ENCODE results near the gene ITIH1. TPM values are rescaled to one million over a fixed set of nuclear protein-coding genes. Genes with fewer than 3 reads are reported as not detected.

Gene ITIH1
- total RNA-seq, 3 donors from 2014 or later = 0.32 to 0.33 TPM; not detected in 1

GRCh38 chr3:52771702-52772101 lies 5.7 kb upstream of the ITIH1 start:
- no peak for DNase-seq (ENCODE audit: low spot score in 2 of 2)
- TF ChIP-seq POLR2AphosphoS5 (IDR thresholded peaks at IDR 0.05) = no peak
- TF ChIP-seq CTCF (IDR thresholded peaks at IDR 0.05) = no peak
- TF ChIP-seq POLR2A (IDR thresholded peaks at IDR 0.05) = no peak
- intact Hi-C loops (cut with DNase I; ENCODE audit: low total_unique reads) = no loop called here
- H3K9me3 ChIP-seq = no peaks in the 10 kb centered on the region
- no peaks in the 10 kb centered on the region for H3K36me3 ChIP-seq
- H3K4me3 ChIP-seq = peak overlapping the region in 1 of 3 donors; percentile 98
- H3K27me3 ChIP-seq = no peaks in the 10 kb centered on the region
- no peak overlapping the region for H3K27ac ChIP-seq
- H3K4me1 ChIP-seq = peaks cover 0 to 9% of the 10 kb centered on the region in 2 donors

- Histone ChIP-seq H3K27ac (no peak overlapping the region), H3K9me3 (no peaks in the 10 kb centered on the region), H3K27me3 (no peaks in the 10 kb centered on the region), H3K4me1 (peaks cover 0 to 9% of the 10 kb centered on the region in 2 donors), H3K4me3 (no peak overlapping the region), H3K36me3 (no peaks in the 10 kb centered on the region)
- TF ChIP-seq POLR2A (IDR thresholded peaks at IDR 0.05) (no peak), CTCF (IDR thresholded peaks at IDR 0.05) (no peak), POLR2AphosphoS5 (IDR thresholded peaks at IDR 0.05) (no peak)
- DNase-seq (ENCODE audit: low spot score in 2 of 2) = peak in 1 of 2 donors; percentile 17
- intact Hi-C loops (cut with DNase I; ENCODE audit: low total_unique reads) = no loop called here
Measured at GRCh38 chr3:52773361-52774065, 3.9 kb upstream of the ITIH1 start.

GRCh38 chr3:52774066-52774713 lies 3.2 kb upstream of the ITIH1 start:
- peak in 1 of 2 donors; percentile 10 for DNase-seq (ENCODE audit: low spot score in 2 of 2)
- no peak overlapping the region for H3K4me3 ChIP-seq
- TF ChIP-seq CTCF (IDR thresholded peaks at IDR 0.05) = no peak
- no peak for TF ChIP-seq POLR2AphosphoS5 (IDR thresholded peaks at IDR 0.05)
- no peak for TF ChIP-seq POLR2A (IDR thresholded peaks at IDR 0.05)
- no peaks in the 10 kb centered on the region for H3K9me3 ChIP-seq
- intact Hi-C loops (cut with DNase I; ENCODE audit: low total_unique reads) = no loop called here
- no peaks in the 10 kb centered on the region for H3K36me3 ChIP-seq
- H3K4me1 ChIP-seq = peaks cover 0 to 8% of the 10 kb centered on the region in 2 donors
- H3K27me3 ChIP-seq = no peaks in the 10 kb centered on the region
- H3K27ac ChIP-seq = no peak overlapping the region

- no peak for DNase-seq (ENCODE audit: low spot score in 2 of 2)
- Histone ChIP-seq H3K27ac (no peak overlapping the region), H3K4me3 (no peak overlapping the region), H3K9me3 (no peaks in the 10 kb centered on the region), H3K27me3 (no peaks in the 10 kb centered on the region), H3K36me3 (no peaks in the 10 kb centered on the region), H3K4me1 (no peaks in the 10 kb centered on the region)
- intact Hi-C loops (cut with DNase I; ENCODE audit: low total_unique reads) = no loop called here
- TF ChIP-seq POLR2A (IDR thresholded peaks at IDR 0.05) (no peak), POLR2AphosphoS5 (IDR thresholded peaks at IDR 0.05) (no peak), CTCF (IDR thresholded peaks at IDR 0.05) (no peak)
Measured at GRCh38 chr3:52774901-52775864, 2.2 kb upstream of the ITIH1 start.
